NOMO-1 treated with dmso at 0.1 percent for 144 hours (cell line): ENCODE data around the gene BMP7.

Source experiments
- DNase-seq: peaks from one replicate; lab custom pipeline; 2025; ENCODE audit not compliant: unreplicated experiment; lab: John Stamatoyannopoulos, UW

BMP7 gene

DNA sequence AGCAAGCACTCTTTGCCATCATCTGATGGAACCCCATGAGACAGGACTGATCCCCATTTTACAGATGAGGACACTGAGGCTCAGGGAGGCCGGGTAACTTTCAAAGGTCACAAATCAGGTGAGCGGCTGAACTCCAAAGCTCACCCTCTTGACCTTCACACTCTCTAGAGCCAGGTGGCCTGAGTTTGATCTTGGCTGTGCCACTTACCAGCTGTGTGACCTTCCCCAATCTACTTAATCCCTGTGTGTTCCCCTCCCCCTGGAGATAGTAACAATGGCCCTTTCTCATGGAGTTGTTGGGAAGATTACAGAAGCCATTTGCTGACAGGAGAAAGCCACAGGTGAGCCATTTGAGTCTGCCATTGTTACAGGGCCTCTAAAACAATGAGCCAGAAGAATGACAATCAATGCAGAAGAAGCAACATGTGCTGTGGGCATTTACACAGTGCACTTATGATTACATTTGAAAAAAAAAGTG is 34.5 kb downstream of the BMP7 start:
- DNase-seq = no peak

- DNase-seq = no peak
Observed at GRCh38 chr20:57231161-57231560, 35.3 kb downstream of the BMP7 start.

DNA sequence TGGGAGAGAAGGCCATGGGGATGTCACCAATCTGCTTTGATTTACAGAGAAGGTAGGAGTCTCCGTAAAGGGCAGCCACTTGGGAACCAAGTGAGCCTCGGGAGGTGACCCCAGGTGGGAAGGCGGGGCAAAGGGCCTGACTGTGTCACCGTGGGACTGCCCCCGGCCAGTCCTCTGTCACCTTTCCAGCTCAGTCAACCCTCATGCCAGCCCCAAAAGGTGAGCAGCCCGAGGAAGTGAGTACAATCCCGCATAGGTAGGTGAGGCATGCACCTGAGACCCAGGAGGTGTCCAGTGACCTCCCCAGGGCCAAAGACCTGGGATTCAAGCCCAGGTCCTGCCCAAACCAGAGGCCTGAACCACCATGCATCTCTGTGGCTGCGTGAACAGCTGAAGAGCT is 36.2 kb downstream of the BMP7 start:
- no peak for DNase-seq

- DNase-seq = no peak
Observed at GRCh38 chr20:57229490-57229889, 37.0 kb downstream of the BMP7 start.

- no peak for DNase-seq
Observed at GRCh38 chr20:57225830-57226229, 40.6 kb downstream of the BMP7 start.

- no peak for DNase-seq
Observed at GRCh38 chr20:57225197-57225733, 41.2 kb downstream of the BMP7 start.

DNA sequence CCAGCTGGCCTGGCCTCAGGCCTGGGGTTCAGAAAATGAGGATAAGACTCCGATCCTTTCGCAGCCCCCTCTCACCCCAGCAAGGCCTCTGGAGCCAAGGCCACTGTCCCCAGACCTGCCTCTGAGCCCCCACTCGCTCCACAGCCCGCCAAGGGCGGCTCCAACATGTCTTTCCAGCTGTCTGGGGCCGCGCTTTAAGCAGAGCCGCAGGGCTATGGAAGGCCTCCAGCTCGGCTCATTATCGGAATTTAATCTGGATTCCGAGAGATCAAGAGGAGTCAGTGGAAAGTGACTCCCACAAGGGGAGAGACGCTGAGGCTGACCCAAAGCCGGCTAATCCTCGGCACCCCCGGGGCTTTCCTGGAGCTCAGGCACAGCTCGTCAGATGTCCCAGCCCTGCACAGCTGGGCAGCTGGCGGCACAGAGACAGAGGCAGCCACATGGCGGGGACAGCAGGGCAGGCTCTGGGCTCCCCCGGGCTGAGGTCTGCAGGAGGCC is 41.8 kb downstream of the BMP7 start:
- no peak for DNase-seq

DNA sequence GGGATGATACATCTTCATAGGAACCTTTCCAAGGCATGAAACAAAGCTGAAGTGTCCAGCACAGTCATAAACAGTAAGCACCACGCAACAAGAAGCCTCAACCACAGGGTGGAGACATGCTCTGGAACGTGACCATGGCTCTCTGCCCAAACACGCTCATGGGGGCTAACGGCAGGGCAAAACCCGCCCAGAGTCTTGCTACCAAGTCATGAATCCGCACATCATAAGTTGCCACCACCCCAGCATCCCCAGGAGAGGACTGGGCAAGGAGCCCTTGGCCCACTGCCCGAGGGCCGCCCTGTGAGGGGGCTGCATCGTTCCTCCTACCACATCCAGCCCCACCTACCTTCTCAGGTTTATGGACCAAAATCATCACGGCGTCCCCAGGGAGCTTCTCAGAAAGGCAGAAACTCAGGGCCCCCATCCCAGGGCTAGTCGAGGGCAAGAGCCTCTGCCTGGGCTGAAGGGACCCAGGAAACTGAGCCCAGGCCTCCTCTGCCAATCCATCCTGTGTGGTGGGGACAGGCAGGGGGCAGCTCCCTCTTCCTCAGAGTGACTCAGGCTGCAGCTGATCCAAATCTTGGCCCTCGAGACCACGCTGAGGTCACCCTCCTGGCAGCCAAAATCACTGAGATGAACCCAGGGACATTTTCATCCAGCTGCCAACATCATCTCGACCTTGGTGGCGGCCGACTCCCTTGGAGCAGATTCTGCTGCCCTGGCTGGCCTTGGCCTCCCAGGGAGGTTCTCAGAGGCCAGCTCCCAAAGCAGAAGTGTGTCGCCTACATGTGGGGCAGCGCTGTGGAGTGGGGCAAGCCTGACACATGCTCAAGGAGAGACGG is 42.6 kb downstream of the BMP7 start:
- no peak for DNase-seq

DNA sequence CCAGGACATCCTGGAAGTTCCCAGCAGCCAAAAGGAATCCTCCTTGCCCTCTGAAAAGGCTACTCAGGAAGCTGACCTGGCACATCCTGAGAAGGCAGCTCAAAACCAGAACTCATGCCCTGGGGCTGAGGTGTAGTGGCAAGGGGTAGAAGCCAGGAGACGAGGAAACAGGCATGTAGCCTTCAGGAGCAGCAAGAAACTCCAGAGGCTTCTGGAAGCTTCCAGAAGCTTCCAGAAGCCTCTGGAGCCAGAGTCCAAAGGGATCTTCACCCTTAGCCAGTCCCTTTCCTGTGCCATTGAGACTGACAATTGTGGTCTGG is 43.9 kb downstream of the BMP7 start:
- no peak for DNase-seq

DNA sequence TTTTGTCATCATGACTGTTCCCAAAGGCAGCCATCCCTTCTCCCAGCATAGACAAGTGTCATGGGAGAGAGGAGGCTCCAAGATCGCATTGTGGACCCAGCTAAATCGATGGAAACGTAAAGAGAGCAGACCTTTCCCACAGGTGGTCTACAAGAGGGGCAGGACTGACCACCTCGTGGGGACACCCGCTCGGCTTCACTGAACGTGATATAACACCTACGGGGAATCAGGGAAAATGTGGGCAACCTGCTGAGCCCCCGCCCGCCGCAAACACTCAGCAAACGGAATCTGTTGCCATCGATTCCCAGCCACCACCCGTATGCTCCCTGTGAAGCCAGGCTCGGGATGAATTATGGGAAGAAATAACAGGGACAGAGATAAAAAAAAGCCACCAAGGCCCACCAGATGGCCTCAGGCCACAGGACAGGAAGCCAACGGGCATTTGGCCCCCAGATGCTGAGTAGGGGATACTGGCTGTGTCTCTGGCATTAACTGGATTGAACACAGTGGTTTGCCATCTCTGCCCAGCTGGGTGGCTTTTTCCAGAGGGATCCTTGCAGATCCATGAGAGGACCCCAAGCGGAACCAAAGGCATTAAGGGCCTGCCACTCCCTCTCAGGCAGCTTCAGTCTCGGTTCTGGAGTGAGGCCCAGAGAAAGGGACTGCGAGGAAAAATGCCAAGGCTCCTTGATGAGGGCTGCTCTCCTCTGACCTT is 44.4 kb downstream of the BMP7 start:
- no peak for DNase-seq

GRCh38 chr20:57220337-57221145 is 45.9 kb downstream of the BMP7 start:
- no peak for DNase-seq

DNA sequence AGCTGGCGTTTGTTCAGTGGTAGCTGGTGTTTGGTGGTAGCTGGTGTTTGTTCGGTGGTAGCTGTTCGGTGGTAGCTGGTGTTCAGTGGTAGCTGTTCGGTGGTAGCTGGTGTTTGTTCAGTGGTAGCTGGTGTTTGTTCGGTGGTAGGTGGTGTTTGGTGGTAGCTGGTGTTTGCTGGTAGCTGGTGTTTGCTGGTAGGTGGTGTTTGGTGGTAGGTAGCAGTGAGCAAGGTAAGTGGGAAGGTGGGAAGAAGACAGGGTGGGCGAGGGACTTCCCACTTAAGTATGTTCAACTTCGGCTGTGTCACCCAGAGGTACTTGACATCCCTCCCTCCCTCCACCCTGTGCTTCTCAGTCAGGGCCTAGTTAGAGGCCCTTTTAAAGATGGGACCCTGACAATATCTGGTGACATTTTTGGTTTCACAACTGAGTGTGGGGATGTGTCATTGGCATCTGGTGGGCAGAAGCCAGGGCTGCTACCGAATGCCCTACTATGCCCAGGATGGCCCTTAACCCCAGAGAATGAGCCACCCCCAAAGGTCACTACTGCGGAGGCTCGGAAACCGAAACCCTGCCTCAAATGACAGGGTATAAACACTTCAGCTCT is 47.3 kb downstream of the BMP7 start:
- DNase-seq = no peak

DNA sequence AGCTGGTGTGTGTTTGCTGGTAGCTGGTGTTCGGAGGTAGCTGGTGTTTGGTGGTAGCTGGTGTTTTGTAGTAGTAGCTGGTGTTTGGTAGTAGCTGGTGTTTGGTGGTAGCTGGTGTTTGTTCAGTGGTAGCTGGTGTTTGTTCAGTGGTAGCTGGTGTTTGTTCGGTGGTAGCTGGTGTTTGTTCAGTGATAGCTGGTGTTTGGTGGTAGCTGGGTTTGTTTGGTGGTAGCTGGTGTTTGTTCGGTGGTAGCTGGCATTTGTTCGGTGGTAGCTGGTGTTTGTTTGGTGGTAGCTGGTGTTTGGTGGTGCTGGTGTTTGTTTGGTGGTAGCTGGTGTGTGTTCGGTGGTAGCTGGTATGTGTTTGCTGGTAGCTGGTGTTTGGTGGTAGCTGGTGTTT is 48.0 kb downstream of the BMP7 start:
- no peak for DNase-seq

GRCh38 chr20:57217802-57218201 is 48.6 kb downstream of the BMP7 start:
- DNase-seq = no peak

- no peak for DNase-seq
Observed at GRCh38 chr20:57216669-57217068, 49.8 kb downstream of the BMP7 start.

DNA sequence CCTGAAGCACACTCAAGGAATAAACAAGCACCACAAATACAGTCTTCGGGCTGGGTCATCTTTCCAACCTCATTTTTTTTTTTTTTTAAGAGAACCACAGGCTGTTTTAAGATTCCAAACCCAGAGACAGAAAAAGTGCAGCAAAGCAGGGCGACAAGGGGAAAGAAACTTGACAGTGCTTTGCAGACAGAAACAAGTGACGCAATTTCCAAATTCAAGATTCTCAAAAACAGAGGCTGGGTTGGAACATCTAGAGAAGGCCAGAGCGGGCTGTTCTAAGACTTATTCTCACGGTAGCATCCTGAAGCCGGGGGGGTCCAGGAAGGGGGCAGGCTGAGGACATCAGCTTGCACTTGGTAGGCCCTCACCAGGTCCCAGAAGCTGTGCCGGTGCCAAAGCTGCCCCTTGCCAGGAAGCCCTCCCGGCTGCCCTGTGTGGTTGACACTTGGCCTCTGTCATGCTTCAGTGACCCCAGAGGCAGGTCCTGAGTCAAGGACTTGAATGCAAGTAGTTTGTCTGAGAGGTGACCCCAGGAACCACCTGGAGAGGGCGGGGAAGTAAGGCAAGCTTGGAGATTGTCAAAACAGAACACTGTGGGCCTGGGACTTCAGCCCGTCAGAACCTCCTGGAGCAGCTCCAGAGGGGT is 50.5 kb downstream of the BMP7 start:
- DNase-seq = no peak

- DNase-seq = no peak
Observed at GRCh38 chr20:57215426-57215825, 51.0 kb downstream of the BMP7 start.

- no peak for DNase-seq
Observed at GRCh38 chr20:57214948-57215347, 51.5 kb downstream of the BMP7 start.

GRCh38 chr20:57214427-57214826 is 52.0 kb downstream of the BMP7 start:
- no peak for DNase-seq

GRCh38 chr20:57213924-57214323 is 52.5 kb downstream of the BMP7 start:
- no peak for DNase-seq
